Activated CD8-positive, alpha-beta T cell treated with anti-CD3 and anti-CD28 coated beads, Interleukin-2, amount 10 ng/mL, durations not matched to agents 7 days and 5 days (primary cell): ENCODE data around the gene HBE1. TPM values are rescaled to one million over a fixed set of nuclear protein-coding genes. Genes with fewer than 3 reads are reported as not detected.

Experiments used
- ATAC-seq: fragments of 150-1000 bp; cut with Tn5 transposase; one replicate; pipeline ENCODE4 v1.10.0; 2021; ENCODE audit warnings: moderate library complexity
- CTCF ChIA-PET: fragments of 350-600 bp; sonication (Branson Sonifier 250); formaldehyde crosslinking; loops from one replicate; lab custom pipeline; 2021; ENCODE audit warnings: antibody characterized with exemption; lab: Charles Lee
- POLR2A ChIA-PET: fragments of 350-600 bp; sonication (Branson Sonifier 250); formaldehyde crosslinking; loops from one replicate; lab custom pipeline; 2021; ENCODE audit warnings: antibody characterized with exemption; lab: Charles Lee
- DNase-seq: peaks from one replicate; pipeline ENCODE4 v3.0.0-alpha.2; 2020
- H3K27ac Mint-ChIP-seq: one replicate; pipeline ENCODE4 v1.8.0; 2021; ENCODE audit warnings: mild to moderate bottlenecking, mixed read lengths
- H3K27me3 Mint-ChIP-seq: one replicate; pipeline ENCODE4 v1.8.0; 2021; ENCODE audit warnings: low read depth, mixed read lengths
- H3K36me3 Mint-ChIP-seq: one replicate; pipeline ENCODE4 v1.8.0; 2021; ENCODE audit warnings: low read depth, mixed read lengths
- H3K4me1 Mint-ChIP-seq: one replicate; pipeline ENCODE4 v1.8.0; 2021; ENCODE audit warnings: low read depth, mixed read lengths
- H3K4me3 Mint-ChIP-seq: one replicate; pipeline ENCODE4 v1.8.0; 2021; ENCODE audit warnings: mild to moderate bottlenecking, mixed read lengths
- H3K9me3 Mint-ChIP-seq: one replicate; pipeline ENCODE4 v1.8.0; 2022; ENCODE audit warnings: mixed read lengths; ENCODE audit not compliant: insufficient read depth
- total RNA-seq, 2 experiments: library from RNA; stranded (reverse); gene quantifications; one replicate each; pipeline ENCODE4 v1.2.3, GENCODE V29; 2021

The HBE1 gene
- total RNA-seq, 2 experiments from 2014 or later: not detected

- Mint-ChIP-seq H3K27me3 (no peaks in the 10 kb centered on the region), H3K4me1 (no peaks in the 10 kb centered on the region), H3K36me3 (no peaks in the 10 kb centered on the region), H3K9me3 (no peaks in the 10 kb centered on the region), H3K4me3 (no peak overlapping the region), H3K27ac (no peak overlapping the region)
- ChIA-PET POLR2A (no interaction called here), CTCF (no interaction called here)
- no peak for DNase-seq
- no peak for ATAC-seq
Measured at GRCh38 chr11:5293028-5293427, 23.3 kb upstream of the HBE1 start.

- Mint-ChIP-seq H3K4me1 (no peaks in the 10 kb centered on the region), H3K9me3 (no peaks in the 10 kb centered on the region), H3K4me3 (no peak overlapping the region), H3K27ac (no peak overlapping the region), H3K27me3 (no peaks in the 10 kb centered on the region), H3K36me3 (no peaks in the 10 kb centered on the region)
- ChIA-PET CTCF (interaction anchor here (1.0 kb wide), 1 partner anchor 656 kb away, joined by 3 read pairs; no protein-coding TSS in a partner anchor), POLR2A (no interaction called here)
- DNase-seq: no peak
- no peak for ATAC-seq
Measured at GRCh38 chr11:5291207-5291838, 21.6 kb upstream of the HBE1 start.

- H3K36me3 Mint-ChIP-seq: no peaks in the 10 kb centered on the region
- ChIA-PET POLR2A (no interaction called here), CTCF (no interaction called here)
- no peak for ATAC-seq
- H3K9me3 Mint-ChIP-seq: no peaks in the 10 kb centered on the region
- no peak for DNase-seq
- H3K27ac Mint-ChIP-seq: no peak overlapping the region
- no peak overlapping the region for H3K4me3 Mint-ChIP-seq
- H3K27me3 Mint-ChIP-seq: no peaks in the 10 kb centered on the region
- H3K4me1 Mint-ChIP-seq: no peaks in the 10 kb centered on the region
Measured at GRCh38 chr11:5290106-5290505, 20.4 kb upstream of the HBE1 start.

- no peaks in the 10 kb centered on the region for H3K9me3 Mint-ChIP-seq
- H3K27ac Mint-ChIP-seq: no peak overlapping the region
- H3K4me1 Mint-ChIP-seq: no peaks in the 10 kb centered on the region
- no peak for ATAC-seq
- no peaks in the 10 kb centered on the region for H3K36me3 Mint-ChIP-seq
- no peak for DNase-seq
- H3K4me3 Mint-ChIP-seq: no peak overlapping the region
- ChIA-PET CTCF (interaction anchor here (0.6 kb wide), 1 partner anchor 166 kb away, joined by 3 read pairs; no protein-coding TSS in a partner anchor), POLR2A (no interaction called here)
- H3K27me3 Mint-ChIP-seq: no peaks in the 10 kb centered on the region
Measured at GRCh38 chr11:5289696-5290095, 20.0 kb upstream of the HBE1 start.

GRCh38 chr11:5288906-5289550, 19.3 kb upstream of the HBE1 start:
- H3K27me3 Mint-ChIP-seq: no peaks in the 10 kb centered on the region
- ChIA-PET POLR2A (no interaction called here), CTCF (interaction anchor here (0.6 kb wide), 1 partner anchor 165 kb away, joined by 3 read pairs; no protein-coding TSS in a partner anchor)
- H3K4me1 Mint-ChIP-seq: no peaks in the 10 kb centered on the region
- H3K27ac Mint-ChIP-seq: no peak overlapping the region
- no peak for ATAC-seq
- no peak overlapping the region for H3K4me3 Mint-ChIP-seq
- no peaks in the 10 kb centered on the region for H3K9me3 Mint-ChIP-seq
- no peak for DNase-seq
- H3K36me3 Mint-ChIP-seq: no peaks in the 10 kb centered on the region

- ATAC-seq: no peak
- no peak overlapping the region for H3K4me3 Mint-ChIP-seq
- H3K4me1 Mint-ChIP-seq: no peaks in the 10 kb centered on the region
- no peak for DNase-seq
- no peaks in the 10 kb centered on the region for H3K9me3 Mint-ChIP-seq
- POLR2A ChIA-PET: no interaction called here
- no peaks in the 10 kb centered on the region for H3K27me3 Mint-ChIP-seq
- no peaks in the 10 kb centered on the region for H3K36me3 Mint-ChIP-seq
- H3K27ac Mint-ChIP-seq: no peak overlapping the region
- CTCF ChIA-PET: no interaction called here
Measured at GRCh38 chr11:5288108-5288905, 18.6 kb upstream of the HBE1 start.

- POLR2A ChIA-PET: no interaction called here
- DNase-seq (no peak), ATAC-seq (no peak)
- Mint-ChIP-seq H3K27ac (no peak overlapping the region), H3K4me3 (no peak overlapping the region), H3K27me3 (no peaks in the 10 kb centered on the region), H3K4me1 (no peaks in the 10 kb centered on the region), H3K36me3 (no peaks in the 10 kb centered on the region), H3K9me3 (no peaks in the 10 kb centered on the region)
- CTCF ChIA-PET: no interaction called here
Measured at GRCh38 chr11:5286901-5287300, 17.2 kb upstream of the HBE1 start.

- no peaks in the 10 kb centered on the region for H3K36me3 Mint-ChIP-seq
- no peak for ATAC-seq
- no peak for DNase-seq
- H3K27ac Mint-ChIP-seq: no peak overlapping the region
- H3K27me3 Mint-ChIP-seq: no peaks in the 10 kb centered on the region
- H3K4me1 Mint-ChIP-seq: no peaks in the 10 kb centered on the region
- POLR2A ChIA-PET: no interaction called here
- CTCF ChIA-PET: no interaction called here
- H3K4me3 Mint-ChIP-seq: no peak overlapping the region
- no peaks in the 10 kb centered on the region for H3K9me3 Mint-ChIP-seq
Measured at GRCh38 chr11:5286351-5286750, 16.6 kb upstream of the HBE1 start.

GRCh38 chr11:5285703-5286340, 16.1 kb upstream of the HBE1 start:
- no peaks in the 10 kb centered on the region for H3K4me1 Mint-ChIP-seq
- CTCF ChIA-PET: no interaction called here

GRCh38 chr11:5284637-5285036, 14.9 kb upstream of the HBE1 start:
- no peaks in the 10 kb centered on the region for H3K27me3 Mint-ChIP-seq
- H3K4me3 Mint-ChIP-seq: no peak overlapping the region
- H3K36me3 Mint-ChIP-seq: no peaks in the 10 kb centered on the region
- ChIA-PET POLR2A (no interaction called here), CTCF (no interaction called here)
- H3K9me3 Mint-ChIP-seq: no peaks in the 10 kb centered on the region
- no peaks in the 10 kb centered on the region for H3K4me1 Mint-ChIP-seq
- DNase-seq (no peak), ATAC-seq (no peak)
- no peak overlapping the region for H3K27ac Mint-ChIP-seq

More at GRCh38 chr11:5285703-5286340, 16.1 kb upstream of the HBE1 start:
- ATAC-seq: no peak
- Mint-ChIP-seq H3K4me3 (no peak overlapping the region), H3K27me3 (no peaks in the 10 kb centered on the region), H3K36me3 (no peaks in the 10 kb centered on the region), H3K27ac (no peak overlapping the region), H3K9me3 (no peaks in the 10 kb centered on the region)
- POLR2A ChIA-PET: no interaction called here
- no peak for DNase-seq

- no peaks in the 10 kb centered on the region for H3K9me3 Mint-ChIP-seq
- DNase-seq: no peak
- H3K36me3 Mint-ChIP-seq: no peaks in the 10 kb centered on the region
- ChIA-PET CTCF (no interaction called here), POLR2A (no interaction called here)
- no peaks in the 10 kb centered on the region for H3K27me3 Mint-ChIP-seq
- ATAC-seq: no peak
- H3K4me3 Mint-ChIP-seq: no peak overlapping the region
- H3K4me1 Mint-ChIP-seq: no peaks in the 10 kb centered on the region
- H3K27ac Mint-ChIP-seq: no peak overlapping the region
Measured at GRCh38 chr11:5283882-5284281, 14.1 kb upstream of the HBE1 start.

- ATAC-seq: no peak
- Mint-ChIP-seq H3K9me3 (no peaks in the 10 kb centered on the region), H3K4me1 (no peaks in the 10 kb centered on the region), H3K27me3 (no peaks in the 10 kb centered on the region), H3K36me3 (no peaks in the 10 kb centered on the region), H3K4me3 (no peak overlapping the region), H3K27ac (no peak overlapping the region)
- DNase-seq: no peak
- ChIA-PET CTCF (no interaction called here), POLR2A (no interaction called here)
Measured at GRCh38 chr11:5283086-5283485, 13.3 kb upstream of the HBE1 start.
